Activated naive CD4-positive, alpha-beta T cell treated with anti-CD3 and anti-CD28 coated beads for 36 hours (primary cell): ENCODE data around the gene ZNF780B. TPM values are rescaled to one million over a fixed set of nuclear protein-coding genes. Genes with fewer than 3 reads are reported as not detected.

Source experiments
- CTCF ChIA-PET: fragments of 350-600 bp; sonication (Branson Sonifier 250); formaldehyde crosslinking; loops from one replicate; lab custom pipeline; 2021; ENCODE audit warnings: antibody characterized with exemption; lab: Charles Lee
- DNase-seq: peaks from one replicate; pipeline ENCODE4 v3.0.0-alpha.2; 2020
- H3K27ac Mint-ChIP-seq: one replicate; pipeline ENCODE4 v1.8.0; 2021; ENCODE audit warnings: mild to moderate bottlenecking, mixed read lengths
- H3K27me3 Mint-ChIP-seq: one replicate; pipeline ENCODE4 v1.8.0; 2021; ENCODE audit warnings: low read depth, mixed read lengths
- H3K36me3 Mint-ChIP-seq: one replicate; pipeline ENCODE4 v1.8.0; 2021; ENCODE audit warnings: low read depth, mixed read lengths
- H3K4me1 Mint-ChIP-seq: one replicate; pipeline ENCODE4 v1.8.0; 2021; ENCODE audit warnings: low read depth, mixed read lengths
- H3K4me3 Mint-ChIP-seq: one replicate; pipeline ENCODE4 v1.8.0; 2021; ENCODE audit warnings: mild to moderate bottlenecking, moderate library complexity, mixed read lengths
- H3K9me3 Mint-ChIP-seq: one replicate; pipeline ENCODE4 v1.8.0; 2021; ENCODE audit warnings: mixed read lengths
- intact Hi-C: fragments of 100-400 bp; cut with micrococcal nuclease; formaldehyde crosslinking; loops from one replicate; pipeline ENCODE4 v1.15.1; 2023
- total RNA-seq, 2 experiments: library from RNA; stranded (reverse); gene quantifications; one replicate each; pipeline ENCODE4 v1.2.3, GENCODE V29; 2021

Gene ZNF780B
- total RNA-seq, 2 experiments from 2014 or later: 8.3 to 9.8 TPM

GRCh38 chr19:40033989-40034560 is 22.0 kb downstream of the ZNF780B start:
- no peak overlapping the region for H3K4me3 Mint-ChIP-seq
- peaks cover 66% of the 10 kb centered on the region for H3K9me3 Mint-ChIP-seq
- CTCF ChIA-PET: no interaction called here
- no peaks in the 10 kb centered on the region for H3K4me1 Mint-ChIP-seq
- peaks cover 39% of the 10 kb centered on the region for H3K36me3 Mint-ChIP-seq
- no peak for DNase-seq
- intact Hi-C loops: no loop called here
- no peaks in the 10 kb centered on the region for H3K27me3 Mint-ChIP-seq
- no peak overlapping the region for H3K27ac Mint-ChIP-seq

GRCh38 chr19:40026597-40026970 is 29.4 kb downstream of the ZNF780B start:
- Mint-ChIP-seq H3K27me3 (no peaks in the 10 kb centered on the region), H3K9me3 (peaks cover 53% of the 10 kb centered on the region), H3K27ac (no peak overlapping the region), H3K4me1 (no peaks in the 10 kb centered on the region), H3K4me3 (no peak overlapping the region), H3K36me3 (peaks cover 14% of the 10 kb centered on the region)
- CTCF ChIA-PET: no interaction called here
- intact Hi-C loops: no loop called here
- DNase-seq: no peak

- H3K27me3 Mint-ChIP-seq: no peaks in the 10 kb centered on the region
- H3K36me3 Mint-ChIP-seq: peaks cover 15% of the 10 kb centered on the region
- no peak overlapping the region for H3K27ac Mint-ChIP-seq
- H3K4me1 Mint-ChIP-seq: no peaks in the 10 kb centered on the region
- intact Hi-C loops: no loop called here
- no peak for DNase-seq
- H3K9me3 Mint-ChIP-seq: peaks cover 54% of the 10 kb centered on the region
- H3K4me3 Mint-ChIP-seq: no peak overlapping the region
- CTCF ChIA-PET: no interaction called here
These were observed 30.0 kb downstream of the ZNF780B start for GRCh38 chr19:40025938-40026596.

- CTCF ChIA-PET: no interaction called here
- Mint-ChIP-seq H3K4me3 (no peak overlapping the region), H3K27ac (no peak overlapping the region), H3K4me1 (no peaks in the 10 kb centered on the region), H3K9me3 (peaks cover 53% of the 10 kb centered on the region), H3K36me3 (peaks cover 11% of the 10 kb centered on the region), H3K27me3 (no peaks in the 10 kb centered on the region)
- no peak for DNase-seq
- intact Hi-C loops: no loop called here
These were observed 32.1 kb downstream of the ZNF780B start for GRCh38 chr19:40023969-40024368.

GRCh38 chr19:40013991-40014390 is 42.0 kb downstream of the ZNF780B start:
- Mint-ChIP-seq H3K9me3 (peaks cover 49% of the 10 kb centered on the region), H3K27me3 (no peaks in the 10 kb centered on the region), H3K4me1 (no peaks in the 10 kb centered on the region), H3K36me3 (peaks cover 61% of the 10 kb centered on the region), H3K27ac (no peak overlapping the region), H3K4me3 (no peak overlapping the region)
- CTCF ChIA-PET: no interaction called here
- intact Hi-C loops: no loop called here
- DNase-seq: no peak

- Mint-ChIP-seq H3K9me3 (peaks cover 31% of the 10 kb centered on the region), H3K4me1 (peaks cover 6% of the 10 kb centered on the region), H3K27me3 (no peaks in the 10 kb centered on the region), H3K36me3 (peaks cover 74% of the 10 kb centered on the region), H3K27ac (no peak overlapping the region), H3K4me3 (no peak overlapping the region)
- intact Hi-C loops: no loop called here
- no peak for DNase-seq
- CTCF ChIA-PET: no interaction called here
These were observed 46.4 kb downstream of the ZNF780B start for GRCh38 chr19:40009674-40010073.

GRCh38 chr19:40006273-40006691 is 49.7 kb downstream of the ZNF780B start:
- Mint-ChIP-seq H3K36me3 (peaks cover 42% of the 10 kb centered on the region), H3K27ac (no peak overlapping the region), H3K27me3 (no peaks in the 10 kb centered on the region), H3K4me1 (peaks cover 6% of the 10 kb centered on the region), H3K4me3 (no peak overlapping the region), H3K9me3 (peaks cover 2% of the 10 kb centered on the region)
- CTCF ChIA-PET: no interaction called here
- no peak for DNase-seq
- intact Hi-C loops: no loop called here

- intact Hi-C loops: no loop called here
- no peaks in the 10 kb centered on the region for H3K27me3 Mint-ChIP-seq
- DNase-seq: no peak
- H3K4me3 Mint-ChIP-seq: no peak overlapping the region
- CTCF ChIA-PET: no interaction called here
- peaks cover 40% of the 10 kb centered on the region for H3K36me3 Mint-ChIP-seq
- peaks cover 6% of the 10 kb centered on the region for H3K4me1 Mint-ChIP-seq
- H3K27ac Mint-ChIP-seq: no peak overlapping the region
- H3K9me3 Mint-ChIP-seq: peaks cover 2% of the 10 kb centered on the region
These were observed 50.2 kb downstream of the ZNF780B start for GRCh38 chr19:40005691-40006272.

GRCh38 chr19:39998501-39998900 is 57.5 kb downstream of the ZNF780B start:
- Mint-ChIP-seq H3K4me1 (peaks cover 29% of the 10 kb centered on the region), H3K36me3 (peaks cover 24% of the 10 kb centered on the region), H3K27me3 (no peaks in the 10 kb centered on the region), H3K9me3 (peaks cover 12% of the 10 kb centered on the region), H3K4me3 (peak overlapping the region; percentile 93), H3K27ac (peak overlapping the region; percentile 94)
- intact Hi-C loops: loop anchor here (5.0 to 10.0 kb wide), 4 partner anchors 144 to 616 kb away; partner anchors contain the start of genes CCNP and SUPT5H
- DNase-seq: no peak
- CTCF ChIA-PET: interaction anchor here (1.1 kb wide), 1 partner anchor 28 kb away, joined by 3 read pairs; no protein-coding TSS in a partner anchor

- Mint-ChIP-seq H3K27ac (peak overlapping the region; percentile 94), H3K4me1 (peaks cover 33% of the 10 kb centered on the region), H3K4me3 (peak overlapping the region; percentile 93), H3K36me3 (peaks cover 31% of the 10 kb centered on the region), H3K9me3 (peaks cover 20% of the 10 kb centered on the region), H3K27me3 (no peaks in the 10 kb centered on the region)
- CTCF ChIA-PET: interaction anchor here (0.6 to 1.4 kb wide), 3 partner anchors 10 to 58 kb away, joined by 3 to 4 read pairs (median 4); partner anchors contain the start of gene ZNF780B
- intact Hi-C loops: loop anchor here (1.0 to 10.0 kb wide), 7 partner anchors 26 to 617 kb away; partner anchors contain the start of genes C19orf47, CCNP, PLD3 and PSMC4
- peak; percentile 76 for DNase-seq
These were observed 58.3 kb downstream of the ZNF780B start for GRCh38 chr19:39997638-39998216.

- Mint-ChIP-seq H3K9me3 (peaks cover 20% of the 10 kb centered on the region), H3K4me3 (peak within 1 kb of the TSS; percentile 93), H3K27me3 (no peaks in the 10 kb centered on the region), H3K27ac (peak within 1 kb of the TSS; percentile 94), H3K4me1 (peaks cover 41% of the 10 kb centered on the region), H3K36me3 (peaks cover 32% of the 10 kb centered on the region)
- DNase-seq: peak; percentile 94
- intact Hi-C loops: loop anchor here (1.0 to 10.0 kb wide), 8 partner anchors 26 to 618 kb away; partner anchors contain the start of genes C19orf47, CCNP, PLD3 and PSMC4
- CTCF ChIA-PET: interaction anchor here (0.6 to 1.5 kb wide), 4 partner anchors 9 to 59 kb away, joined by 3 to 7 read pairs (median 4); partner anchors contain the start of genes PSMC4 and ZNF780B
These were observed 59.0 kb downstream of the ZNF780B start, which contains the start of gene ZNF546 for GRCh38 chr19:39996811-39997637. Gene ZNF546 (plus strand): TSS chr19:39997060. CDS start chr19:39998327, 1,267 bp downstream.
